ENCODE results near the gene PPFIA1.

The PPFIA1 gene

GRCh38 chr11:70297341-70297740 lies 26.9 kb downstream of the PPFIA1 start:
- DNase-seq (ENCODE audit: low read depth in 3 of 3): no peak

GRCh38 chr11:70298243-70298915 lies 27.9 kb downstream of the PPFIA1 start:
- DNase-seq (ENCODE audit: low read depth in 3 of 3): no peak

GRCh38 chr11:70299636-70300035 lies 29.1 kb downstream of the PPFIA1 start:
- no peak for DNase-seq (ENCODE audit: low read depth in 3 of 3)

GRCh38 chr11:70301191-70301590 lies 30.7 kb downstream of the PPFIA1 start:
- no peak for DNase-seq (ENCODE audit: low read depth in 3 of 3)

GRCh38 chr11:70301721-70302418 lies 31.4 kb downstream of the PPFIA1 start:
- no peak for DNase-seq (ENCODE audit: low read depth in 3 of 3)

GRCh38 chr11:70302419-70302752 lies 31.9 kb downstream of the PPFIA1 start:
- no peak for DNase-seq (ENCODE audit: low read depth in 3 of 3)

- DNase-seq (ENCODE audit: low read depth in 3 of 3): no peak
Observed at GRCh38 chr11:70303070-70303469, 32.6 kb downstream of the PPFIA1 start.

- no peak for DNase-seq (ENCODE audit: low read depth in 3 of 3)
Observed at GRCh38 chr11:70304208-70304603, 33.7 kb downstream of the PPFIA1 start.

- DNase-seq (ENCODE audit: low read depth in 3 of 3): no peak
Observed at GRCh38 chr11:70305501-70305900, 35.0 kb downstream of the PPFIA1 start.

- DNase-seq (ENCODE audit: low read depth in 3 of 3): no peak
Observed at GRCh38 chr11:70306586-70307033, 36.1 kb downstream of the PPFIA1 start.

- no peak for DNase-seq (ENCODE audit: low read depth in 3 of 3)
Observed at GRCh38 chr11:70307176-70307575, 36.7 kb downstream of the PPFIA1 start.

GRCh38 chr11:70311616-70312015 lies 41.1 kb downstream of the PPFIA1 start:
- DNase-seq (ENCODE audit: low read depth in 3 of 3): no peak

- no peak for DNase-seq (ENCODE audit: low read depth in 3 of 3)
Observed at GRCh38 chr11:70312401-70313357, 42.2 kb downstream of the PPFIA1 start.

- DNase-seq (ENCODE audit: low read depth in 3 of 3): no peak
Observed at GRCh38 chr11:70313945-70314344, 43.5 kb downstream of the PPFIA1 start.

GRCh38 chr11:70314730-70315129 lies 44.2 kb downstream of the PPFIA1 start:
- DNase-seq (ENCODE audit: low read depth in 3 of 3): no peak

- no peak for DNase-seq (ENCODE audit: low read depth in 3 of 3)
Observed at GRCh38 chr11:70315716-70316115, 45.2 kb downstream of the PPFIA1 start.

GRCh38 chr11:70317581-70318305 lies 47.3 kb downstream of the PPFIA1 start:
- DNase-seq (ENCODE audit: low read depth in 3 of 3): no peak

- DNase-seq (ENCODE audit: low read depth in 3 of 3): no peak
Observed at GRCh38 chr11:70319396-70320076, 49.0 kb downstream of the PPFIA1 start.

- DNase-seq (ENCODE audit: low read depth in 3 of 3): no peak
Observed at GRCh38 chr11:70322666-70323065, 52.2 kb downstream of the PPFIA1 start.

- no peak for DNase-seq (ENCODE audit: low read depth in 3 of 3)
Observed at GRCh38 chr11:70323806-70324205, 53.3 kb downstream of the PPFIA1 start.

Data from stimulated activated CD4-positive, alpha-beta T cell treated with anti-CD3 and anti-CD28 coated beads, TNF-alpha, amount 100 ng/mL, for 4 hours (primary cell).